Activated CD4-positive, alpha-beta memory T cell treated with anti-CD3 and anti-CD28 coated beads, Interleukin-2, amount 10 ng/mL, durations not matched to agents 7 days and 5 days (primary cell): ENCODE results near the gene NCEH1. TPM values are rescaled to one million over a fixed set of nuclear protein-coding genes. Genes with fewer than 3 reads are reported as not detected.

Experiments used
- CTCF ChIA-PET: fragments of 350-600 bp; sonication (Branson Sonifier 250); formaldehyde crosslinking; loops from one replicate; lab custom pipeline; 2021; ENCODE audit warnings: antibody characterized with exemption, inconsistent platforms; lab: Charles Lee
- POLR2A ChIA-PET: fragments of 350-600 bp; sonication (Branson Sonifier 250); formaldehyde crosslinking; loops from one replicate; lab custom pipeline; 2021; ENCODE audit warnings: antibody characterized with exemption; lab: Charles Lee
- DNase-seq: peaks from one replicate; pipeline ENCODE4 v3.0.0-alpha.2; 2020
- H3K27ac Mint-ChIP-seq: one replicate; pipeline ENCODE4 v1.8.0; 2021; ENCODE audit warnings: mild to moderate bottlenecking, mixed read lengths
- H3K27me3 Mint-ChIP-seq: one replicate; pipeline ENCODE4 v1.8.0; 2021; ENCODE audit warnings: mixed read lengths
- H3K36me3 Mint-ChIP-seq: one replicate; pipeline ENCODE4 v1.8.0; 2021; ENCODE audit warnings: low read depth, mixed read lengths
- H3K4me1 Mint-ChIP-seq: one replicate; pipeline ENCODE4 v1.8.0; 2021; ENCODE audit warnings: mixed read lengths
- H3K4me3 Mint-ChIP-seq: one replicate; pipeline ENCODE4 v1.8.0; 2021; ENCODE audit warnings: mild to moderate bottlenecking, mixed read lengths
- H3K9me3 Mint-ChIP-seq: one replicate; pipeline ENCODE4 v1.8.0; 2021; ENCODE audit warnings: mixed read lengths
- total RNA-seq, 2 experiments: library from RNA; stranded (reverse); gene quantifications; one replicate each; pipeline ENCODE4 v1.2.3, GENCODE V29; 2021

NCEH1 gene
- total RNA-seq, 2 experiments from 2014 or later: 7.2 to 9.6 TPM

- no peak for DNase-seq
- H3K4me1 Mint-ChIP-seq: peaks cover 28% of the 10 kb centered on the region
- no peak overlapping the region for H3K4me3 Mint-ChIP-seq
- no peak overlapping the region for H3K27ac Mint-ChIP-seq
- H3K9me3 Mint-ChIP-seq: peaks cover 4% of the 10 kb centered on the region
- no peaks in the 10 kb centered on the region for H3K27me3 Mint-ChIP-seq
- no peaks in the 10 kb centered on the region for H3K36me3 Mint-ChIP-seq
- CTCF ChIA-PET: interaction anchor here (1.0 to 1.3 kb wide), 2 partner anchors 18 to 24 kb away, joined by 3 to 5 read pairs; no protein-coding TSS in a partner anchor
- POLR2A ChIA-PET: no interaction called here
Measured at GRCh38 chr3:172690936-172691335, 19.9 kb downstream of the NCEH1 start.

- H3K9me3 Mint-ChIP-seq: no peaks in the 10 kb centered on the region
- H3K4me3 Mint-ChIP-seq: no peak overlapping the region
- CTCF ChIA-PET: interaction anchor here (0.6 to 5.6 kb wide), 3 partner anchors 12 to 233 kb away, joined by 3 to 45 read pairs (median 3); no protein-coding TSS in a partner anchor
- DNase-seq: no peak
- no peaks in the 10 kb centered on the region for H3K27me3 Mint-ChIP-seq
- H3K36me3 Mint-ChIP-seq: no peaks in the 10 kb centered on the region
- H3K4me1 Mint-ChIP-seq: peaks cover 44% of the 10 kb centered on the region
- no peak overlapping the region for H3K27ac Mint-ChIP-seq
- POLR2A ChIA-PET: no interaction called here
Measured at GRCh38 chr3:172688588-172688987, 22.3 kb downstream of the NCEH1 start.

GRCh38 chr3:172687501-172687900 is 23.4 kb downstream of the NCEH1 start:
- Mint-ChIP-seq H3K9me3 (no peaks in the 10 kb centered on the region), H3K36me3 (no peaks in the 10 kb centered on the region), H3K27ac (no peak overlapping the region), H3K4me1 (peaks cover 39% of the 10 kb centered on the region), H3K4me3 (no peak overlapping the region), H3K27me3 (no peaks in the 10 kb centered on the region)
- CTCF ChIA-PET: interaction anchor here (1.2 to 5.6 kb wide), 3 partner anchors 11 to 23 kb away, joined by 4 to 45 read pairs (median 6); partner anchors contain the start of gene NCEH1
- POLR2A ChIA-PET: interaction anchor here (1.4 kb wide), 1 partner anchor 23 kb away, joined by 4 read pairs; the partner anchor contains the start of gene NCEH1
- DNase-seq: no peak

- Mint-ChIP-seq H3K4me3 (peak overlapping the region; percentile 1), H3K27me3 (no peaks in the 10 kb centered on the region), H3K4me1 (peaks cover 32% of the 10 kb centered on the region), H3K9me3 (no peaks in the 10 kb centered on the region), H3K27ac (peak overlapping the region; percentile 63), H3K36me3 (no peaks in the 10 kb centered on the region)
- no peak for DNase-seq
- ChIA-PET CTCF (interaction anchor here (0.9 to 5.6 kb wide), 6 partner anchors 12 to 124 kb away, joined by 3 to 45 read pairs (median 5); partner anchors contain the start of gene NCEH1), POLR2A (interaction anchor here (1.0 to 1.3 kb wide), 3 partner anchors 25 to 65 kb away, joined by 3 to 4 read pairs (median 3); partner anchors contain the start of genes ECT2 and NCEH1)
Measured at GRCh38 chr3:172685331-172686214, 25.3 kb downstream of the NCEH1 start.

GRCh38 chr3:172680684-172681083 is 30.2 kb downstream of the NCEH1 start:
- no peak for DNase-seq
- no peak overlapping the region for H3K27ac Mint-ChIP-seq
- H3K4me3 Mint-ChIP-seq: no peak overlapping the region
- ChIA-PET POLR2A (no interaction called here), CTCF (no interaction called here)
- H3K27me3 Mint-ChIP-seq: no peaks in the 10 kb centered on the region
- peaks cover 25% of the 10 kb centered on the region for H3K4me1 Mint-ChIP-seq
- H3K36me3 Mint-ChIP-seq: no peaks in the 10 kb centered on the region
- no peaks in the 10 kb centered on the region for H3K9me3 Mint-ChIP-seq

GRCh38 chr3:172679599-172679998 is 31.3 kb downstream of the NCEH1 start:
- Mint-ChIP-seq H3K27me3 (no peaks in the 10 kb centered on the region), H3K4me3 (no peak overlapping the region), H3K4me1 (peaks cover 20% of the 10 kb centered on the region), H3K27ac (no peak overlapping the region), H3K36me3 (no peaks in the 10 kb centered on the region), H3K9me3 (no peaks in the 10 kb centered on the region)
- CTCF ChIA-PET: interaction anchor here (1.0 kb wide), 1 partner anchor 13 kb away, joined by 4 read pairs; no protein-coding TSS in a partner anchor
- POLR2A ChIA-PET: no interaction called here
- DNase-seq: no peak

GRCh38 chr3:172678068-172678467 is 32.8 kb downstream of the NCEH1 start:
- no peaks in the 10 kb centered on the region for H3K9me3 Mint-ChIP-seq
- no peak for DNase-seq
- H3K36me3 Mint-ChIP-seq: no peaks in the 10 kb centered on the region
- peaks cover 20% of the 10 kb centered on the region for H3K4me1 Mint-ChIP-seq
- POLR2A ChIA-PET: no interaction called here
- H3K27ac Mint-ChIP-seq: no peak overlapping the region
- no peak overlapping the region for H3K4me3 Mint-ChIP-seq
- H3K27me3 Mint-ChIP-seq: no peaks in the 10 kb centered on the region
- CTCF ChIA-PET: interaction anchor here (1.4 to 3.0 kb wide), 3 partner anchors 9 to 82 kb away, joined by 3 to 15 read pairs (median 5); no protein-coding TSS in a partner anchor

- Mint-ChIP-seq H3K4me1 (peaks cover 20% of the 10 kb centered on the region), H3K27ac (no peak overlapping the region), H3K36me3 (no peaks in the 10 kb centered on the region), H3K27me3 (no peaks in the 10 kb centered on the region), H3K9me3 (no peaks in the 10 kb centered on the region), H3K4me3 (no peak overlapping the region)
- ChIA-PET CTCF (interaction anchor here (0.6 to 3.0 kb wide), 12 partner anchors 10 to 335 kb away, joined by 3 to 15 read pairs (median 4); partner anchors contain the start of gene NCEH1), POLR2A (no interaction called here)
- DNase-seq: no peak
Measured at GRCh38 chr3:172676196-172676922, 34.5 kb downstream of the NCEH1 start.

GRCh38 chr3:172675441-172676193 is 35.2 kb downstream of the NCEH1 start:
- Mint-ChIP-seq H3K27me3 (no peaks in the 10 kb centered on the region), H3K36me3 (no peaks in the 10 kb centered on the region), H3K4me1 (peaks cover 20% of the 10 kb centered on the region), H3K4me3 (no peak overlapping the region), H3K27ac (no peak overlapping the region), H3K9me3 (no peaks in the 10 kb centered on the region)
- POLR2A ChIA-PET: no interaction called here
- no peak for DNase-seq
- CTCF ChIA-PET: interaction anchor here (1.0 to 4.3 kb wide), 9 partner anchors 10 to 63 kb away, joined by 3 to 48 read pairs (median 9); partner anchors contain the start of gene NCEH1

GRCh38 chr3:172673210-172673679 is 37.6 kb downstream of the NCEH1 start:
- no peak overlapping the region for H3K4me3 Mint-ChIP-seq
- no peaks in the 10 kb centered on the region for H3K9me3 Mint-ChIP-seq
- H3K27ac Mint-ChIP-seq: no peak overlapping the region
- no peaks in the 10 kb centered on the region for H3K27me3 Mint-ChIP-seq
- ChIA-PET POLR2A (interaction anchor here (1.1 to 2.0 kb wide), 2 partner anchors 77 to 79 kb away, joined by 4 to 8 read pairs; partner anchors contain the start of gene ECT2), CTCF (interaction anchor here (0.6 to 4.3 kb wide), 48 partner anchors 10 to 638 kb away, joined by 3 to 48 read pairs (median 4); partner anchors contain the start of genes ECT2 and NCEH1)
- peaks cover 20% of the 10 kb centered on the region for H3K4me1 Mint-ChIP-seq
- peak; percentile 78 for DNase-seq
- no peaks in the 10 kb centered on the region for H3K36me3 Mint-ChIP-seq

GRCh38 chr3:172669021-172669420 is 41.8 kb downstream of the NCEH1 start:
- no peaks in the 10 kb centered on the region for H3K9me3 Mint-ChIP-seq
- ChIA-PET CTCF (interaction anchor here (0.5 to 5.8 kb wide), 15 partner anchors 9 to 337 kb away, joined by 3 to 44 read pairs (median 4); no protein-coding TSS in a partner anchor), POLR2A (no interaction called here)
- H3K27me3 Mint-ChIP-seq: no peaks in the 10 kb centered on the region
- no peak overlapping the region for H3K27ac Mint-ChIP-seq
- H3K4me1 Mint-ChIP-seq: peaks cover 26% of the 10 kb centered on the region
- peaks cover 3% of the 10 kb centered on the region for H3K36me3 Mint-ChIP-seq
- no peak for DNase-seq
- no peak overlapping the region for H3K4me3 Mint-ChIP-seq
